HepG2 (cell line): ENCODE measurements around the gene ALKBH5. TPM values are rescaled to one million over a fixed set of nuclear protein-coding genes. Genes with fewer than 3 reads are reported as not detected.

Experiments
- ARID5B ChIP-seq: IDR thresholded peaks from 2 replicates; pipeline ENCODE4 v1.4.0; 2020; ENCODE audit warnings: mild to moderate bottlenecking, missing genetic modification reagents
- ATF1 ChIP-seq: IDR thresholded peaks from 2 replicates; pipeline ENCODE4 v1.6.1; 2016; ENCODE audit warnings: mild to moderate bottlenecking, control low read depth
- BHLHE40 ChIP-seq: IDR thresholded peaks from 2 replicates; pipeline ENCODE4 v1.6.1; 2011; ENCODE audit warnings: low read length, improper control_type of control experiment
- BORCS8-MEF2B ChIP-seq: sonication (generic); formaldehyde crosslinking; IDR thresholded peaks from 2 replicates; pipeline ENCODE4 v1.8.0; 2022; ENCODE audit warnings: mild to moderate bottlenecking, missing genetic modification reagents
- CBX2 ChIP-seq, 2 experiments: fragments of 200-600 bp in 1 of 2; sonication (generic); formaldehyde crosslinking in 1 of 2; IDR thresholded peaks; 2 replicates each; pipeline versions ENCODE4 v1.7.0 to v1.8.1; 2018 to 2022; ENCODE audit warnings: low read depth in 2 of 2, low read length in 1 of 2, mild to moderate bottlenecking in 1 of 2, missing genetic modification reagents in 1 of 2
- HHEX ChIP-seq: IDR thresholded peaks from 2 replicates; pipeline ENCODE4 v1.6.1; 2016; ENCODE audit warnings: control low read depth
- HIC2 ChIP-seq: sonication (generic); formaldehyde crosslinking; IDR thresholded peaks from 2 replicates; pipeline ENCODE4 v1.9.0; 2022; ENCODE audit warnings: low read depth, missing genetic modification reagents
- HNRNPK ChIP-seq: fragments of 200-400 bp; formaldehyde crosslinking; IDR thresholded peaks from 2 replicates; pipeline ENCODE4 v1.6.1; 2018; ENCODE audit warnings: low read length, low read depth, moderate library complexity, mild to moderate bottlenecking; ENCODE audit not compliant: poor library complexity, severe bottlenecking
- HOXA3 ChIP-seq: sonication (generic); formaldehyde crosslinking; IDR thresholded peaks from 2 replicates; pipeline ENCODE4 v1.5.0; 2020; ENCODE audit warnings: missing genetic modification reagents
- MAX ChIP-seq: IDR thresholded peaks from 2 replicates; pipeline ENCODE4 v1.6.1; 2012; ENCODE audit warnings: inconsistent platforms
- MXD4 ChIP-seq: IDR thresholded peaks from 2 replicates; pipeline ENCODE4 v1.6.1; 2016; ENCODE audit warnings: mild to moderate bottlenecking, missing biosample characterization, missing genetic modification reagents
- RXRB ChIP-seq: IDR thresholded peaks from 2 replicates; pipeline ENCODE4 v1.6.1; 2016; ENCODE audit warnings: borderline replicate concordance, missing genetic modification reagents, missing compliant biosample characterization
- SPEN ChIP-seq: sonication (generic); formaldehyde crosslinking; IDR thresholded peaks from 2 replicates; pipeline ENCODE4 v1.5.1; 2020; ENCODE audit warnings: low read depth, mild to moderate bottlenecking, missing genetic modification reagents
- SRSF9 ChIP-seq: fragments of 200-400 bp; formaldehyde crosslinking; IDR thresholded peaks from 2 replicates; pipeline ENCODE4 v1.6.1; 2018; ENCODE audit warnings: borderline replicate concordance, mild to moderate bottlenecking, low read depth, low read length; ENCODE audit not compliant: insufficient read depth, poor library complexity, severe bottlenecking
- TAF1 ChIP-seq: sonication (generic); formaldehyde crosslinking; IDR thresholded peaks from 2 replicates; pipeline ENCODE4 v1.4.0; 2020; ENCODE audit warnings: missing genetic modification reagents
- TBX3 ChIP-seq: fragments of 450-650 bp; IDR thresholded peaks from 2 replicates; pipeline ENCODE4 v1.6.1; 2017; ENCODE audit warnings: antibody characterized with exemption, mild to moderate bottlenecking, inconsistent platforms, borderline replicate concordance
- TEAD3 ChIP-seq: optimal IDR thresholded peaks from 2 replicates; pipeline ENCODE3; 2016; ENCODE audit warnings: borderline replicate concordance
- ZNF317 ChIP-seq: sonication (generic); formaldehyde crosslinking; IDR thresholded peaks from 2 replicates; pipeline ENCODE4 v1.5.0; 2020; ENCODE audit warnings: mild to moderate bottlenecking, missing genetic modification reagents
- ZNF513 ChIP-seq: sonication (generic); formaldehyde crosslinking; conservative IDR thresholded peaks from 2 replicates; pipeline ENCODE4 v1.5.0; 2020; ENCODE audit warnings: missing genetic modification reagents
- ZNF639 ChIP-seq: conservative IDR thresholded peaks from 2 replicates; pipeline ENCODE4 v1.6.1; 2018; ENCODE audit warnings: missing genetic modification reagents
- ZNF674 ChIP-seq: sonication (generic); formaldehyde crosslinking; IDR thresholded peaks from 2 replicates; pipeline ENCODE4 v1.5.0; 2020; ENCODE audit warnings: low read depth, mild to moderate bottlenecking, missing genetic modification reagents
- ZNF713 ChIP-seq: sonication (generic); formaldehyde crosslinking; IDR thresholded peaks from 2 replicates; pipeline ENCODE4 v1.4.0; 2020; ENCODE audit warnings: mild to moderate bottlenecking, missing genetic modification reagents
- ZNF773 ChIP-seq: sonication (generic); formaldehyde crosslinking; IDR thresholded peaks from 2 replicates; pipeline ENCODE4 v1.4.0; 2020; ENCODE audit warnings: missing genetic modification reagents, borderline replicate concordance
- polyA plus RNA-seq, 8 experiments: library from polyadenylated mRNA; depleted of rRNA in 3 of 8; stranded (reverse) in 7 of 8; unstranded in 1 of 8; fragments of >200 nt; fragmentation: Illumina TruSeq in 4 of 8; extraction: Trizol in 4 of 8; gene quantifications; 2 replicates each; pipeline versions ENCODE4 v1.2.1 to v1.2.3, GENCODE V29; 2011 to 2016; ENCODE audit warnings: low read depth in 4 of 8, missing spikeins in 1 of 8, mixed read lengths in 1 of 8; ENCODE audit not compliant: insufficient read depth in 1 of 8
- total RNA-seq, 5 experiments: library from RNA; depleted of rRNA; stranded (reverse); fragments of >200 nt; fragmentation: Illumina TruSeq; extraction: Trizol; gene quantifications; 2 replicates each; pipeline ENCODE4 v1.2.3, GENCODE V29; 2016; ENCODE audit warnings: low read depth in 1 of 5

ALKBH5 gene
- total and polyA plus RNA-seq, 2 of the 13 experiments (the other 11 are each of a cell fraction or from before 2014, with no cell fraction given) = 68.9 to 76.9 TPM

GRCh38 chr17:18203308-18203707 is 19.7 kb downstream of the ALKBH5 start (continued):
- TF ChIP-seq CBX2 (IDR thresholded peaks at IDR 0.05; ENCODE audit: low read depth, low read length) (no peak), CBX2 (CRISPR knock-in tag; IDR thresholded peaks at IDR 0.05; ENCODE audit: low read depth) (no peak), ZNF713 (no peak), HOXA3 (no peak), ZNF773 (no peak), BORCS8-MEF2B (CRISPR knock-in tag) (no peak), MAX (0 out of 2 replicates have a peak, but pooled peaks have one; percentile 28), ZNF639 (no peak), ARID5B (CRISPR knock-in tag) (0 out of 2 replicates have a peak, but pooled peaks have one; percentile 26), HNRNPK (no peak), SPEN (CRISPR knock-in tag) (no peak), TBX3 (peak; percentile 38; the same call in 1 of the 2 replicates), ZNF513 (CRISPR knock-in tag) (no peak), SRSF9 (no peak), MXD4 (CRISPR knock-in tag) (no peak), RXRB (peak; percentile 27; the same call in 1 of the 2 replicates), ZNF674 (CRISPR knock-in tag) (no peak), ZNF317 (no peak), HIC2 (peak; percentile 60; the same call in 1 of the 2 replicates), HHEX (CRISPR knock-in tag) (no peak), ATF1 (no peak), TAF1 (no peak), BHLHE40 (peak; percentile 82), TEAD3 (peak; percentile 46)
